GM21360 (cell line): ENCODE data around the gene EXOC3.
"Not testable (repeated sequence)": the region's sequence is repeated elsewhere in the genome, so short reads cannot be mapped to it uniquely, and the experiment has no call there.

ENCODE experiments used
- ATAC-seq: cut with Tn5 transposase; IDR thresholded peaks from one replicate; pipeline ENCODE4 v1.9.1; 2021; ENCODE audit warnings: mild to moderate bottlenecking, moderate library complexity; ENCODE audit not compliant: unreplicated experiment

The EXOC3 gene

GRCh38 chr5:406041-406440, 36.9 kb upstream of the EXOC3 start:
- ATAC-seq, result no peak

- ATAC-seq, result no peak
Measured at GRCh38 chr5:407051-407450, 35.9 kb upstream of the EXOC3 start.

GRCh38 chr5:407801-408268, 35.1 kb upstream of the EXOC3 start:
- no peak for ATAC-seq

GRCh38 chr5:410911-411517, 32.0 kb upstream of the EXOC3 start:
- ATAC-seq, result no peak

- no peak for ATAC-seq
Measured at GRCh38 chr5:411728-412127, 31.2 kb upstream of the EXOC3 start.

- not testable (repeated sequence) for ATAC-seq
Measured at GRCh38 chr5:414991-415927, 27.7 kb upstream of the EXOC3 start.

GRCh38 chr5:415928-416635, 26.9 kb upstream of the EXOC3 start:
- no peak for ATAC-seq

- no peak for ATAC-seq
Measured at GRCh38 chr5:416636-416960, 26.4 kb upstream of the EXOC3 start.

- no peak for ATAC-seq
Measured at GRCh38 chr5:417301-418161, 25.4 kb upstream of the EXOC3 start.

GRCh38 chr5:418162-419121, 24.5 kb upstream of the EXOC3 start:
- ATAC-seq, result no peak

GRCh38 chr5:419970-420369, 23.0 kb upstream of the EXOC3 start:
- no peak for ATAC-seq

GRCh38 chr5:420632-421286, 22.2 kb upstream of the EXOC3 start:
- no peak for ATAC-seq

GRCh38 chr5:421287-421880, 21.6 kb upstream of the EXOC3 start:
- ATAC-seq, result no peak

- no peak for ATAC-seq
Measured at GRCh38 chr5:421901-422300, 21.1 kb upstream of the EXOC3 start.

- ATAC-seq, result no peak
Measured at GRCh38 chr5:422323-423232, 20.4 kb upstream of the EXOC3 start.

- no peak for ATAC-seq
Measured at GRCh38 chr5:423233-423565, 19.8 kb upstream of the EXOC3 start.

GRCh38 chr5:423626-424261, 19.2 kb upstream of the EXOC3 start:
- ATAC-seq, result no peak
